Stimulated activated CD8-positive, alpha-beta memory T cell treated with anti-CD3 and anti-CD28 coated beads, Interleukin-4, amount 100 ng/mL, for 24 hours (primary cell): ENCODE data around the gene HMCN1.
"Not testable (repeated sequence)": the region's sequence is repeated elsewhere in the genome, so short reads cannot be mapped to it uniquely, and the experiment has no call there.

Experiments
- DNase-seq: peaks from one replicate; pipeline ENCODE4 v3.0.0-alpha.2; 2020; ENCODE audit warnings: low read depth

Gene HMCN1

DNA sequence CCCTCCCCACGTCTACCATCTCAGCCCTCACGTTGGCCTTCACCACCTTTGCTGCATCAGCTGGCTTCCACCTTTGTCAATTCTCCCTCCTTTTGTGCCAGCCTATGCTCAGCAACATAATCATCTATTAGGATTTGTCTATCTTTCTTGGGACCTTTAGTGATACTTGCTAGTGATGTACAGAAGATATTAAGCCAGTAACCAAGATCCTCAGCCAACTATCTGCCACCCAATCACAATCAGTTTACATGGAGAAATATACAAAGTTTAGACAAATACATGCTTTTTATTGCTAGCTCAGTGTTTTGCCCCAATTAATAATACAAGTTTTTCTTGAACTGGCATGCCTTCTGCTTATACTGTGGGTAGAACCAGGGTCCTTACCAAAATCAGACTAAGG lies 468.6 kb downstream of the HMCN1 start:
- no peak for DNase-seq

DNA sequence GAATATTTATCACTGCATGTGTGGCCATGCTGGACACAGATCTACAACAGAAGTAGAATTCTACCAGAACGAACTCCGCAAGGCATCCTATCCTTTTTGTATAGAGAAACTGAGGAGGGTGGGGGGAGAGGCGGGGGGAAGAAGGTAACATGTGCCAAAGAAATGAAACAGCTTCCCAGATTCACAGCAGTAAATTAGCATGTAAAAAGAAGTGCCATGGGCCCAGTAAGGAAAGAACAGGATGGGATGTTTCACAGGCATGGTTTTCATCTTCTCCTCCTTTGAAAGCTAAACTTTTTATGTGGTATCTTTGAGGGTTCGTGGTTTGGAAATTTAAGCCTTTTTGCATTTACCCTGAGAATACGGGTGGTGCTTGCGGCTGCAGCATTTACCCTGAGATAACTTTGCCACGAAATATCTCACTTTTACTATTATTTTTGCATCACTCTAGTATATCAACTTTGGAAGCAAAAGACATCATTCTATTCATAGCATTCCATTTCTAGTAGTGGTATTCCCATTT lies 471.9 kb downstream of the HMCN1 start:
- no peak for DNase-seq

GRCh38 chr1:186207391-186208085 lies 473.3 kb downstream of the HMCN1 start:
- no peak for DNase-seq

DNA sequence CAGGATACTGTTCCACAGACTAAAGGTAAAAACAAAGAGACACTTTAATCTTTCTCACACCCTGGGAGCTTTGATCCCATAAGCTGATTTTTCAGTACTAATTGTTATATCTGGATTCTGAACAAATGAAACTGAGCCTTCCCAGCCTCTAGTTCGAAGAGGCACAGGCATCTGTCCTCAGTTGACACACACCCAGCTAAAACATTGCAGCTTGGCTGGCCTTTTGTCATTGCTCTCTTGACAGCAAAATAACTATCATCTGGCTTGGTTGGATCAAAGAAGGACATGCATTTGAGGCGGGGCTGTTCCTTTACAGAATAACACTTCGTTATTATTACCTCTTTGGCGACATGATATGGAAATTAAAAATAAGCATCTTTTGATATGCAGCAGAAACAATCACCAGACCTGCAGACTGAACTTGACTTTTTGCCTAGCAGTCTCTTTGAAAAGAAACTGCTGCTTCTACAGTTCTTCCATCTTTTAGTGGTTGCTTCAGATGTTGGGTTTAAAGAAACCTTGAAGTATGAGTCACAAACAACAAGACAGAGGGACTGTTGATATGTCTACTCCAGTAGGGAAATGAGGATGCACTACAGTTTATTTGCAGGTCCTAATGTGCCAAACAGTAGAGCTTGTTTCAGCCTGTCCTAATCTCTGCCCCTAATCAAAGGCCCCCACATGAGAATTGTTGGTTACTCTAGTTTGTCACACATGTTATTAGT lies 474.4 kb downstream of the HMCN1 start:
- DNase-seq = no peak

DNA sequence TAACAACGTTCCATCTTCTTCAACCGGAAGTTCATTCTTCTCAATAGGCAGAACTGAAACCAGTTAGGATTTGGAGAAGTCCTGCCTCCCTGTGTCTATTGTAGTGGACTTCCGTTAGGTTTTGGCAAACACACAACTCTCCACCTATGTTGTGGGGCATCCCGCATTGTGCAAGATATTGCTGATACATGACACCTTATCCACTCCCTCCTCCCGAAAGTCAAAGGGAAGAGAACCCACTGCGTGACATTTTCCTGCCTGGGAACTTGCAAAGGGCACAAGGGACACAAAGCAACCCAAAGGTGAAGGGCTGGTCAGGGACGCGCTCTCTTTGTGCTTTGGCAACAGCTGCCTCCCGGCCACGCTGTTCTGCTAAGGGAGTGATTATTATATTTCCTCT lies 476.1 kb downstream of the HMCN1 start:
- DNase-seq = no peak

GRCh38 chr1:186211583-186211982 lies 477.4 kb downstream of the HMCN1 start:
- DNase-seq = not testable (repeated sequence)

GRCh38 chr1:186212568-186213224 lies 478.5 kb downstream of the HMCN1 start:
- no peak for DNase-seq

DNA sequence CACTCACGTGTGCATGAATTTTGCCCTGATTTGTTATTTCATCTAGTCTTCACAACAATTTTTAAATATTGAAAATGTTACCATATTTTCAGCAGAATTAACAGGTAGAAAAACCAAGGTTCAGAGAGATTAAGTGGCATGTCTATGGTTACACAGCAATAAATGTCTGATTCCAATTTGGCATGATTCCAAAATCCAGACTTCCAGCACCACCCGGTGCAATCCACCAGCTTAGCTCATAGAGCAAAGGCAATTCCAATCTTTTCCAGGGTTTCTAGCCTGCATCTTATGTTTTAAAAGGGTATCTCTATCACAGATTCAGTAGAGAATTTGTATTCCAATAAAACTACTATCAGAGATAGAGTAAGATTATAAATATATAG lies 479.0 kb downstream of the HMCN1 start:
- no peak for DNase-seq

DNA sequence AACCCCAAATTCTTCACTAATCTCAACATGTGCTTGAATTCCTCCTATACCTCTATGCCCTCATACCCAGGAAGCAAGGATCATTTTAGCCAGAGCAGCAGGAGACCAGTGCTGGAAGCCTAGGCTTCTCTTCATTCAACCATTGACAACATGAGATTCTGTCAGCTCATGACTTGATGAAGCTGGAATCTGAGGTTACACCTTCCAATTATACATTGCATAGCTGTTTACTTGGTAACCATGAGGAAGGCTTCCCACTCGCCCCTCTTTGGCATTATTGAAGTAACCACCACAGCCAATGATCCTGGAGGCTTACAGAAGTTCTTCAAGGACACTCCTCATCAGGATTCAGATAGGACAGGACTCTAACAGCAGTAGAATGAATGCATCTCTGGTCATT lies 480.6 kb downstream of the HMCN1 start:
- no peak for DNase-seq

DNA sequence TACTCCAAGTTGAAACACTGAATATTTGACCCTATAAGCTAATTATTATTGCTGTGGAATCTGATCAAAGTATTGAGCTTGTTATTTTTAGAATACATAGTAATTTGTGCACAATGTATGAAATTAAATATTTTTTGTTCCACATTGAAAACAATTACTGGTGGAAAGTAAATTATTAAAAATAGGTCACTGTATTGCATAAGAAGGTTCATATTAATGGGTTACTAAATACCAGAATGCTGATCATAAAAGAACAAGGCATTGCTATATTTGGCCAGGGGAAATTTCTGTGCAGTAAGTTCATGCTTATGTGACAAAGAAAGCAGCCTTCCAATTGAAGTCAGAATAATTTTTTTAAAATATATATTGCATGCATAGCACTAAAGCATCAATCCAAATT lies 481.4 kb downstream of the HMCN1 start:
- no peak for DNase-seq

GRCh38 chr1:186218654-186219352 lies 484.6 kb downstream of the HMCN1 start:
- DNase-seq = no peak

DNA sequence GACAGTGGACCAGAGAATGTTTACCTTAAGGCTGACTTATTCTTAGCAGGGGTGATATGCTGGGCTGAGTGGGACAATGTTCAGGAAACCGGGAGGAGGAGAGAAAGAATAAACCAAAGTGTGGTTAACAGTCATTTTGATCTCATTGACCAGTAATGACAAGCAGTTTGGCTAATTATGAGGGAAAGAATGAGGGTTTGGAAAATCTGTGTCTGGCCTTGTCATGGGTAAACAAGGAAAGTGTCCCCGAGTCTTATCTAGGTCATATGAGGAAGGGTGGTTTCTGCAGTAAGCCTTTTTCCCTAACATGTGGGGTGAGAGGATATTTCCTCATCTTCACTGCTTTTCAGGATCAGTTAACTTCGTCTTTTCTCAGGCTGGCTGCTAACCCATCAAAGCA lies 485.9 kb downstream of the HMCN1 start:
- DNase-seq = no peak

GRCh38 chr1:186220911-186221310 lies 486.7 kb downstream of the HMCN1 start:
- no peak for DNase-seq

DNA sequence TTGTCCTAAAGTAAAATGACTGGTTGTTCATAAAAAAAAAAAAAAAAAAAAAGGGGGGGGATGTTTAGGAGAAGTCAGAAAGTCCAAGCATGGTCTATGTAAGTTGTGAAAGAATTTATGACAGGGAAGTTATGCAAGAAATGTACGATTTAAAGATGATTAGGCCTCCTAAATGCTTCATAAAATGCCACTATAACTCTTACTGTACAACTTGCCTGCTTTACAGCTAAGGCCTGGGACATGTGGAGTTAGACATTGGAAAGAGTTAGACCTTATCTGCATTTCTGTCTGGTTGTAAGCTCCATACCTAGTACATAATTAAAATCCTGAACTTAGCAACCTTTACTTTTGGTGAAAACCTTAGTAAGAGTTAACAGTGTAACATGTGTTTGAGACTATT lies 490.9 kb downstream of the HMCN1 start:
- DNase-seq = no peak

GRCh38 chr1:186228749-186229148 lies 494.6 kb downstream of the HMCN1 start:
- DNase-seq = no peak

DNA sequence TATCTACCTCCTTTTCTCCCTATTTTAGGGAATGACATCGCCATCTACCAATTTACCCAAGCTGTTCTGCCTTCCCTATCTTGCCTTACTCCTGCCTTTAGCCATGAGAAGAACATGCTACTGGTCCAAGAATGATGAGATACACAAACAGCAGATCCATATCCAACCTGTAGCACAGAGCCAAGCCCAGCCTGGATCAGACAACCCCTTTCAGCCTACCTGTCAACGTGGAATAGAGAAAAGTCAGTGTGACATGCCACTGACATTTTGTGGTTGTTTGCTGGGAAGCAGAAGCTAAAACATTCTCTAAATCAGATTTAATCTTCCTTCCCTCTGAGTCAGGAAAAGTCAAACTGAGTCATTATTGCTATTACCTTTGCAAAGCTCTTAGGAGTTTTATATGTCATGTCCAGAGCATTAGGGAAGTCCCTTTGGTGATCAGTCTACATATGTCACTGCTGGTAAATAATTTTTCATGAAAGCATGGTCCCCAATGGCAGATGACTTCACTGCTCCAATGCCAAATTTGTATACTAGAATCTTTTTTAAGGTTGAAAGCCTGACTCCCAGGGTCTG lies 497.8 kb downstream of the HMCN1 start:
- no peak for DNase-seq

DNA sequence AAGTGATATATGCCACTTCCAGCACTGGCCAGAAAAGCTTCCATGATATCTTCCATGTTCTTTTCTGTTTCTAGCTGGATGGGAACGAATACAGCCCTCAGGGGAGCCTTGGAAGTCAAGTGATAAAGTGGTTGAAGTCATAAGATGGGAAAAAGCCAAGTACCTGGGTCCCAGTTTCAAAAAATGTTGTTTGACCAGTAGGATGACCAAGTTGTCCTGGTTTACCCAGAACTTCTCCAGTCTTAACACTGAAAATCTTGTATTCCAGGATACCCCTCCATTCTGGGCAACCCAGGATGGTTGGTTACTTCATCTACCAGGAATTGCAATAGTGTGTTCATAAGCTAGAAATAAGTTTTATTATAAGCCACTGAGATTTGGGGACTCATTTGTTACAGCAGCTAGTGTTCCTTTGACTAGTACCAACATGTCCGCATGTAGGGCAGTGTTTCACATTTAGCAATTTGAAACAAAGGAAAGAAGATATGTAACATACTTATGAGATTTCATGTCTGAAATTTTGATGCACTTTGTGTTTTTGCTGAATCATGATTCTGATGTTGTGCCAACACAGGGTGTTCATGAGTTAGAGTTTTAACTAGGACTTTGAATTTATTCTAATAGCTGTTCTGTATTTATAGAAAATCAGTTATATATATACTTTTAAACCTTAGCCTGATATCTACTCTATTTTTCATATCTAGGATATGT lies 500.9 kb downstream of the HMCN1 start:
- DNase-seq = no peak

DNA sequence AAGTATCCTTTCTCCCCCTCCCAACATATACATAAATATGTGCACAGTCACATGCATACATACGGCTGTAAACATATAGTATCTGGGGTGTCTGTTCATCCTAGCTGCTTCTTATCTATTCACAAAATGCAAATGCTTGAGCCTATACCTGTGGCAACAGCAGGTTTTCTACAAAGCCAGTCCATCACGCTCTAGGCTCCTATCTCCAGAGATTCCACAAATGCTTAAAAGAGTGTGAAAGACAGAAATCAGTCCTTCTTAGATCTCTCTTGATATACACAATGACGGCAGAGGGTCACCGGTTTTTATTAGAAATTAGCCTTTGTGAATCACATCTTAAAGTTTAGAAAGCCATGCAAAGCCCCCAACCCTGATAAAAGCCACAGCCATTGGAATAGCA lies 501.5 kb downstream of the HMCN1 start:
- DNase-seq = no peak

DNA sequence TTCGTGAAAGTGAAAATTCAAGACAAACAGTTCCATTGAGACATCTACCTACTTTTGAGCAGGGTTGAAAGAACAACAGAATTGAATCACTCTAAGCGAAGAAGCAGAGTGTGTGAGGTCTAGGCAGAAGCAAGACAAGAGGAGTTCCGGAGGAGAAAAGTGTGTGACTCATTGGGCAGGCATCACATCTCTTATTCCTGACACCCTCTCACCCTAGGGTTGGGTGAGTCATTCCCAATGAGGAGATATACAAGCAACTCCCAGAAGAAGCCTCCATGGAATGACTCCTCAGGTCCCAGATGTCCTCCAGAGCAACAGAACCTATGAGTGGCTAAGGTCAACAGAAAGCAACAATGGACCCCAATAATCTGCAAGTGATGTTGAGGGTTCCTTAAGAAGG lies 502.7 kb downstream of the HMCN1 start:
- DNase-seq = no peak

DNA sequence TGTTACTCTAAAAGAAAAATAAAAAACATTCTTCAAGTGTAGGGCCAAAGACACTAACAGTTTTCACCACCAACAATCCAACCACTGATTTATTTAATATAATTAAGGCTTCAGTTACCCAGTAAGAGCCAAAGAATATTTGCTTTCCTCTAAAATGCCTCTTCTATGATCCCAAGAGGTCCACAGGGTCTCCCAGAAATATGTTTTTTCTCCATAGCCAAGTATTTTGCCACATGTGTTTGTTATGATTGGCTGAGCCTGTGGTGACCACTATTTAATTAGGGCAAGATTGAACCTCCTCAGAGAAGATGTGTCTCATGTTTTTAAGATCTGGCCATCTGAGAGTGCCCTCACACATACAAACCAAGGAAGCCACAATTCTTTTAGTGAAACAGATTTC lies 505.0 kb downstream of the HMCN1 start:
- no peak for DNase-seq

DNA sequence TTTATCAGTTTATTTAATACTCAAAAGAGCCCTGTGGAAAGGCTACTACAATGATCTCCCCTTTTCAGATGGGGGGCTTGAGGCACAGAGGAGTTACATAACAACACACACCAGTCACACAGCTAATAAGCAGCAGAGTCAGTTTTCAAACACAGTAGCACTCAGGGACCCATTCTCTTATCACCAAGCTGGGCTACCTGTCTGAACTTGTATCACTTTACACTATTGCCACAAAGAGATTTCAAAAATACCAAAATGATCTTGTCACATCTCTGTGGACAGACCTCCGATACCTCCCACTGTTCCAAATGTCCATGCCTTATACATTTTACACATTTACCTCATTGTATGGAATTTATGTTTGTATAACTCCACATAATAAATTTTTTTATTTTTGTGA lies 506.2 kb downstream of the HMCN1 start:
- DNase-seq = no peak
